Inflammatory macrophage treated with lipopolysaccharide for 1 hour (primary cell): ENCODE measurements around the gene GPC6.
"Not testable (repeated sequence)": the region's sequence is repeated elsewhere in the genome, so short reads cannot be mapped to it uniquely, and the experiment has no call there.

Experiments used
- DNase-seq, 2 donors: peaks; one replicate each; pipeline ENCODE4 v3.0.0-alpha.2; 2020 to 2022

The GPC6 gene

GRCh38 chr13:93450761-93451160, 224.2 kb downstream of the GPC6 start:
- DNase-seq: no peak

- not testable (repeated sequence) for DNase-seq
Measured at GRCh38 chr13:93454676-93455235, 228.1 kb downstream of the GPC6 start.

GRCh38 chr13:93455861-93456260, 229.3 kb downstream of the GPC6 start:
- DNase-seq: no peak

- DNase-seq: no peak
Measured at GRCh38 chr13:93460005-93460404, 233.4 kb downstream of the GPC6 start.

- no peak for DNase-seq
Measured at GRCh38 chr13:93462151-93462550, 235.5 kb downstream of the GPC6 start.

- no peak for DNase-seq
Measured at GRCh38 chr13:93466502-93467036, 240.0 kb downstream of the GPC6 start.

- no peak for DNase-seq
Measured at GRCh38 chr13:93467175-93467574, 240.6 kb downstream of the GPC6 start.

GRCh38 chr13:93468433-93468832, 241.8 kb downstream of the GPC6 start:
- DNase-seq: no peak

- DNase-seq: no peak
Measured at GRCh38 chr13:93472296-93472695, 245.7 kb downstream of the GPC6 start.

GRCh38 chr13:93472814-93473296, 246.2 kb downstream of the GPC6 start:
- no peak for DNase-seq

- DNase-seq: no peak
Measured at GRCh38 chr13:93473441-93474270, 247.0 kb downstream of the GPC6 start.

GRCh38 chr13:93476175-93476574, 249.6 kb downstream of the GPC6 start:
- DNase-seq: no peak

- no peak for DNase-seq
Measured at GRCh38 chr13:93477238-93477637, 250.6 kb downstream of the GPC6 start.

- DNase-seq: no peak
Measured at GRCh38 chr13:93480553-93481106, 254.0 kb downstream of the GPC6 start.

GRCh38 chr13:93496117-93496516, 269.5 kb downstream of the GPC6 start:
- not testable (repeated sequence) for DNase-seq

- no peak for DNase-seq
Measured at GRCh38 chr13:93496985-93497673, 270.5 kb downstream of the GPC6 start.

- no peak for DNase-seq
Measured at GRCh38 chr13:93499991-93500390, 273.4 kb downstream of the GPC6 start.

GRCh38 chr13:93502071-93502470, 275.5 kb downstream of the GPC6 start:
- DNase-seq: no peak

- no peak for DNase-seq
Measured at GRCh38 chr13:93502987-93503615, 276.5 kb downstream of the GPC6 start.

GRCh38 chr13:93505104-93505952, 278.7 kb downstream of the GPC6 start:
- no peak for DNase-seq

- DNase-seq: no peak
Measured at GRCh38 chr13:93511011-93511410, 284.4 kb downstream of the GPC6 start.

GRCh38 chr13:93515267-93515666, 288.7 kb downstream of the GPC6 start:
- DNase-seq: no peak
